NCI-H2227 treated with DMSO at 0.1 percent for 48 hours (cell line): ENCODE data around the gene FGF14.

Source experiments
- DNase-seq: peaks from one replicate; lab custom pipeline; 2025; lab: John Stamatoyannopoulos, UW

FGF14 gene

GRCh38 chr13:101930331-101930730 is 471.5 kb downstream of the FGF14 start:
- no peak for DNase-seq

- DNase-seq: no peak
Measured at GRCh38 chr13:101925731-101926130, 476.1 kb downstream of the FGF14 start.

DNA sequence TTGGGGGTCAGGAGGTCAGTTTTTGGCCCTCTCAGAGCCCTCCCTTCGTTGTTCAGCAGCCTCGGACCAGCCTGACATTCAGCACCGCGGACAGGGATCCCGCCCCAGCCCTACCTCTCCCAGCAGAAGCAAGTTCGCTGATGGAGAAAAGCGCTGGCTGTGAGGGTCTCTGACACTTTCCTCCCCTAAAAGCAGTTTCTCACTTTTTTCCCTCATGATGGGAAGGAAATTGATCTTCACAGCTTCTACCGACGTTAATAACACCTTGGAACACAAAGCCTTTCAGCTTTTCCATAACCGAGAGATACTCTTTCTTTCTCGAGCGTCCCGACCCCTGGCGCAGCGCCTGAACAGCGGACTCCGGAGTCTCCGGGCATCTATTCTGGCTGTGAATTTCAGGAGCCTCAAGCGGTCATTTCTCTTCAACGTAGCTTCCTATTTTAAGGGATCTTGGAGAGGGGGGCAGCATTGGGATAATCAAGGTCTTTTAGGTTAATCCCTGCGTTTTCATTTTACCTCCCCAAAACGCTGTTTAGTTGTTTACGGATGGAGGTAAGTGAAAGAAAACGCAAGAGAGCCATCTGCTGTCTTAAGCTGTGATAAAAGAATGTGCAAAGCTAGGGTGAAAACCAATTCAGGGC is 482.2 kb downstream of the FGF14 start:
- DNase-seq: no peak

DNA sequence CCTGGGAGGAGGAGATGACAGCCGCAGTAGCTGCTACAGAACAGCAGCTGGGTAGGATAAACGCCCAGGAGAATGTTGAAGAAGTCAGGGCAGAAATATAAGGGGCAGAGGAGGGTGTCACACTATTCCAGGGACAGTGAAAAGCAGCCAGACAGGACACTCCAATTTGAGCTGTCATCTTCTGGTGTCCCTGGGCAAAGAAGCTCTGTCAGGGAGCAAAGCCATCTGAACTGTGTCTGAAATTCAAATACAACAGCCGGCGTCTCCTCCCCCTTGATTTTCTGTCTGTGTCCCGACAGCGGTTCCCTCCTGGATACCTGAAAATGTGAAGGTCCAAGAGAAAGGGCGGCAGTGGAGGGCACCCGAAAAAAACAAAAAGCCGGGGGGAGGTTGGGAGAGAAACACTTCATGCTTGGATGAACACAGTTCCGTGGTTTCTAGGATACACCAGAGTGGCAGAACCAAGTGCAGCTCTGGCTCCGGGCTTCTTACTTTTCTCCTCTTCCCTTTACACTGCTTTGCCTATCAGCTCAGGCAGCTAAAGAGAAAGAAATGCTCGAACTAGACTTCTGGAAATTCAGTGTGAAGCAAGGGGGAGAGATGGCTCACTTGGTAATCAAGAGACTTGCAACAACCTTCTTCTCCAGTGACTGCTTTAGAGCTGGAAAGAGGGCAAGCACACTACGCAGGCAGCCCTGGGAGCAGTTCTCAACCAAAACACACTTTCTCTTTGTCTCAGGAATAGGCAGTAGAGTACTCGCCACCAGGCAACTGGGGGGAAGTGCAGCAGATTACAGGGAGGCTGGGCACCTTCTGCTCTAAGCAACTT is 483.8 kb downstream of the FGF14 start:
- no peak for DNase-seq

DNA sequence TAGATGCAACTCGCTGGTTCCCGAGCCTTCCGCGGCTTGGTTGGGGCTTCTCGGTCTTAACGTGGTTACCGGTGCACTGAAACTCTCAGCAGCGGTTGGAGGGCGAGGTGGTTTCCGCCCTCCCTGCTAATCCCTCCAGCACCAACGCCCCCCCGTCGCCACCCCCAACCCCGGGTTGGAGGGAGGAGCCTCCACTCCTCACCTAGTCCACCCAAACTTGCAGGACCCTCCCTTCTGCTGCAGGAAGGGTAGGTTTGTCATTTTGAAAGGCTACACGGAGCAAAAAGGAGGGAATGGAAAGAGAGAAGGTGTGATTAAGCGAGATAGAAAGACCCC is 484.4 kb downstream of the FGF14 start:
- no peak for DNase-seq

- no peak for DNase-seq
Measured at GRCh38 chr13:101916775-101917474, 484.9 kb downstream of the FGF14 start.

GRCh38 chr13:101916108-101916774 is 485.6 kb downstream of the FGF14 start:
- no peak for DNase-seq

DNA sequence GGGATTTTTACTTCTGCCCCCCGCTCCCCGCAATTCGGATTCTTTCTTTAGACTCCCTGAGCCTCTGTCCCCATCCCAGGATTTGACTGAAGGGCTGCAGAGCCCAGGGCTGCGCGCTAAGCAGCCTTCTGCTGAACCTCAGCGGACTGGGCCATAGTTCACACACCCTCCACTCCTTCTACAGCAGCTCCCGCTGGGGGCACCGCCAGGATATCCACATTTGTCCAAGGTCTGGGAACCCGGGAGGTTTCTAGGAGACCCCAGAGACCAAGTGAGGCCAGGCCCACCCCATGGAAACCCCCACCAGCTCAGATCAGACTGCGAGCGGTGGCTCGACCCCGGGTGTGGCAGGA is 486.1 kb downstream of the FGF14 start:
- no peak for DNase-seq

GRCh38 chr13:101915331-101915730 is 486.5 kb downstream of the FGF14 start:
- no peak for DNase-seq

- DNase-seq: no peak
Measured at GRCh38 chr13:101911752-101912151, 490.1 kb downstream of the FGF14 start.

DNA sequence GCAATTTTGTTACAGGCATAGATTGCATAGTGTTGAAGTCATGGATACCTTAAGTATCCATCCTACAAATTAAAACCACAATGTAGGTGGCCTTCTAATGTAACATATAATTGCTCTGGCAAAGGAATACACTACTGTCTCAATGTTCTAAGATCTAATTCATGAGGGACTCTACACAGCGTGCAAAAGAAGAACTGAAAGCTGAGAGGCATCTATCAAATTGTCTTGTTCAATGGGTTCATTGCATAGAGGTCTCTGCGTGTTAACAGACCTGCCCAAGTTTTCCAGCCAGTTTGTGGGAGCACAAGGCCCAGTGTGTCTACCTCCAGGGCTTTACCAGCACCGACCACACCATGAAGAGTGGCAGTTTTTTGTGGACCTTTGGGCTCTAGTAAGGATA is 498.0 kb downstream of the FGF14 start:
- no peak for DNase-seq

DNA sequence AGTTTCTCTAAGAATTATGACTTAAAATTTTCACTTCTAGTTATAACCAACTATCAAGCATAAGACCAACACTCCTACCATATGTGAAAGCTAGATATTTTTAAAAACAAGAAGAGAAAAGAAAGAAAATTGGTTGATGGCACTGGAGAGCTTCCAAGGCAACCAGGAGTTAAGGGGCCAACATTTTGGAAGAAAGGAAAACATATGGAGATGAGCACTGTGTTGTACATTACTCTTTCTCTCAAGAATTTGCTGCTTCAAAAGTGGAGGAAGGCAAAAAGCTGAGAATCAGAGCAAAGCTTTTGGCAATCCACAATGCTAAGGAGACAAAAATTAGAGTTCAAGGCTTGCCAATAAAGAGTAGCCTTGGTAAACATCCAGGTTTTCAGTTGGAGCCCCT is 503.2 kb downstream of the FGF14 start:
- DNase-seq: no peak

DNA sequence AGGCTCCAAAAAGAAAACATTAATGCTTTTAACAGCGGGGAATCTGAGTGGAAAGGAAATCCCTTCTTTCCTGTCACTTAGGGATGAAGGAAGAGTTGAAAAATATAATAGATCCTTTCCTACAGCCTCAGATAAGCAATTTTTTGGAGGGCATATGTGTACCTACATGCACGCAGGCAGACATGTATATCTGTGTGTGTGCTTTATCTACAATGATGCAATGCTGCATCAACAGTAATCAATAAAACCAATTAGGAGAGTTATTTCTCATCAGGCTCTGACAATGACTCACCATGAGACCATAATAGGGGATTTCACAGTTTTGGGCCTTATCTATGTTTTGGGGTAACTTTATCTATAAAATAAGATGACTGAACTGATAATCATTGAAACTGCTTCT is 505.3 kb downstream of the FGF14 start:
- DNase-seq: no peak

- DNase-seq: no peak
Measured at GRCh38 chr13:101893021-101893420, 508.8 kb downstream of the FGF14 start.

- no peak for DNase-seq
Measured at GRCh38 chr13:101892296-101892695, 509.6 kb downstream of the FGF14 start.

- DNase-seq: no peak
Measured at GRCh38 chr13:101881593-101881992, 520.3 kb downstream of the FGF14 start.

- no peak for DNase-seq
Measured at GRCh38 chr13:101880581-101880980, 521.3 kb downstream of the FGF14 start.

GRCh38 chr13:101876951-101877350 is 524.9 kb downstream of the FGF14 start:
- no peak for DNase-seq

DNA sequence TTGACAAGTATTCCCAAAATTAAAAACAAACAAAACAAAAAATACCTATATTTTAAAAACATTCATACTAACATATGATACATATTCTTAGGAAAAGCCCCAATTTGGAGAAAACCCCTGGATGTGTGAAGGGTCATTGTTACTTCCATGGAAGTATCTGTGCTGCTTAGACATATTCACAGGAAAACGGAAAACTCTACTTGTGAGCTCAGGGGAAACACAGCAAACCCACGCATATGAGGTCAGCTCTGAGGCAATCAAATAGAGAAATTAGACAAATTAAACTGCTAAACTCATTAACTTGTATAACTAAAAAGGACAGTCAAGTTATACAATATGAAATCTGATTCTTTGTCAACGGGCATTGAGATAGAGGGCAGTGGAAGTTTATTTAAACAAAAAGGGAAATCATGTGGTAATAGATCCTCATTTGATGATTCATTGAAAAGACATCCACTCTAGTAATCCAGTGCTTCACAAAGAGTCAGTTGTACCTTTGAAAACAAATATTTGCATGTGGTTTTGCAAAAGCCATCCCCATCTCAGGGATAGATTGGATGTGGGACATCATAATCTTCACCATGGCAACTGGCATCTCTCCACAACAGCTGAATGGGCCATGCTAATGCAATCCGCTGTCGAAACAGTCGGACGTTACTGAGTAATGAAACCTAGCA is 526.0 kb downstream of the FGF14 start:
- DNase-seq: no peak

DNA sequence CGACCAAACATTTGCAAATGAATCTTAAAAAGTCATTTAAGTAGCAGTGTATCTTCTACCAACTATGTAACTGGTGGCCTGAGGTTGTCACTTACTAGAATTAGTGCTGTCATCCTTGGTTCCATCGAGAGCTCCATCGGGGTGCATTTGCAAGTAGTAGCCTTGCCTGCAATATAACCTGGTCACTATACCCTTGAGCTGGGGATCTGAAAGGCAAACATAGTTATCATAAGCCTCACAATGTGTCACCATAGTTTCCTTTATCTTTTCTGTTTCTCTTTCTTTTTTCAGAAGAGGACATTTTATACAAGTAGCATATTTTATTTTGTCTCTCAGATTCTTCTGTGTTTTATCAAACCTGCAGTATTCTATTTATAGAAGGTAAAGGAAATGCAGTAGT is 526.8 kb downstream of the FGF14 start:
- DNase-seq: no peak

DNA sequence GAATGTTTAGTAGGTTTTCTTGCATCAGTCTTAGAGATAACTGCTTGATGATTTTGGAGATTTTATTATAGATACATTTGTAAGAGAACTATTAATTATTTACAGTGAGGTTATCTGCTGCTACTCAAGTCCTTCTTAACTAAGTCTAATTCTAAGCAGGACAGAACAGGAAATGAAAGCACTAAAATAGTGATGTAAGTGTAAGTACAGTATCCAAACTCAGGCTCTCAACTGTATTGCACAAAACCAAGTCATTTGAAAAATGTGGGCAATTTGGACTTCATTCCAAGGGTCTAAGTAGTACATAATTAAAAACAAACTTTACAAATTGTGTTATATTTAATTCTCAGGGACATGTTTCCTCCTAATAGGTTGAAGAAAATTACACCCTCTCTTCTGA is 532.3 kb downstream of the FGF14 start:
- DNase-seq: no peak
